Left lung (tissue), 10 donors: ENCODE measurements around the gene ZFP3. TPM values are rescaled to one million over a fixed set of nuclear protein-coding genes. Genes with fewer than 3 reads are reported as not detected.
"Not testable (repeated sequence)": the region's sequence is repeated elsewhere in the genome, so short reads cannot be mapped to it uniquely, and the experiment has no call there.

Experiments used
- ATAC-seq: fragments of 200-7000 bp; cut with Tn5 transposase; one replicate; pipeline ENCODE4 v1.9.1; 2020; ENCODE audit warnings: moderate library complexity
- DNase-seq, 4 donors: peaks; one replicate each; pipeline ENCODE4 v3.0.0-alpha.2; 2013 to 2020
- H3K27ac ChIP-seq, 2 donors: fragments of 200-600 bp; sonication (generic) in 1 of 2; one replicate each; pipeline versions ENCODE4 v1.5.0 to v1.8.0; 2020 to 2021
- H3K27me3 ChIP-seq, 2 donors: fragments of 200-600 bp; sonication (generic) in 1 of 2; one replicate each; pipeline versions ENCODE4 v1.5.0 to v1.8.0; 2020 to 2021
- H3K36me3 ChIP-seq, 2 donors: fragments of 200-600 bp; sonication (generic) in 1 of 2; one replicate each; pipeline versions ENCODE4 v1.5.0 to v1.8.0; 2020 to 2021
- H3K4me1 ChIP-seq, 2 donors: fragments of 200-600 bp; one replicate each; pipeline ENCODE4 v1.8.0; 2021
- H3K4me3 ChIP-seq, 2 donors: fragments of 200-600 bp; sonication (generic) in 1 of 2; one replicate each; pipeline versions ENCODE4 v1.5.0 to v1.8.0; 2020 to 2021; ENCODE audit warnings: mild to moderate bottlenecking in 1 of 2
- H3K9me3 ChIP-seq, 2 donors: fragments of 200-600 bp; sonication (generic) in 1 of 2; one replicate each; pipeline versions ENCODE4 v1.5.0 to v1.8.0; 2020 to 2021
- CTCF ChIP-seq, 2 donors: fragments of 200-600 bp; sonication (generic) in 1 of 2; IDR thresholded peaks; one replicate each; pipeline versions ENCODE4 v1.5.0 to v1.8.0; 2021; ENCODE audit warnings: antibody characterized with exemption in 2 of 2
- intact Hi-C, 2 donors: fragments of 100-400 bp; cut with DNase I; formaldehyde crosslinking; loops; one replicate each; pipeline versions ENCODE4 v1.11.2 to v1.14.2; 2022
- polyA plus RNA-seq, 6 donors: library from polyadenylated mRNA; unstranded; fragments of 120-200 nt; gene quantifications; one replicate each; pipeline ENCODE4 v1.2.1, GENCODE V29; 2013; ENCODE audit not compliant: insufficient read length in 6 of 6
- total RNA-seq, 2 donors: library from RNA; stranded (reverse); fragmentation: NEBNext Ultra II Directional; extraction: Animal tissue kit (Norgen Biotek cat#: 25700); gene quantifications; one replicate each; pipeline ENCODE4 v1.2.1, GENCODE V29; 2021
- donor health status: DM: no; HTN: yes; CAD: no.
- donor health status: DM: no; HTN: no; CAD: no.

ZFP3 gene
- total and polyA plus RNA-seq, 8 donors: 4.9 to 10.3 (median 9.3) TPM

GRCh38 chr17:5115673-5116651 is 37.7 kb downstream of the ZFP3 start, which contains the start of gene USP6:
Gene USP6, plus strand, starts transcription at chr17:5116032. Its CDS starts 14,336 bp downstream, at chr17:5130368.
- H3K4me3 ChIP-seq: no peak within 1 kb of the TSS
- peaks cover 0 to 4% of the 10 kb centered on the region in 2 donors for H3K4me1 ChIP-seq
- intact Hi-C loops: no loop called here
- no peak for TF ChIP-seq CTCF (IDR thresholded peaks at IDR 0.05)
- DNase-seq: no peak
- no peak within 1 kb of the TSS for H3K27ac ChIP-seq
- H3K27me3 ChIP-seq: peaks cover 26 to 49% of the 10 kb centered on the region in 2 donors
- peaks cover 0 to 13% of the 10 kb centered on the region in 2 donors for H3K36me3 ChIP-seq
- ATAC-seq: no peak
- H3K9me3 ChIP-seq: no peaks in the 10 kb centered on the region

GRCh38 chr17:5118219-5118618 is 40.0 kb downstream of the ZFP3 start:
- Histone ChIP-seq H3K9me3 (no peaks in the 10 kb centered on the region), H3K4me3 (no peak overlapping the region), H3K27me3 (peaks cover 34 to 71% of the 10 kb centered on the region in 2 donors), H3K36me3 (peaks cover 0 to 13% of the 10 kb centered on the region in 2 donors), H3K4me1 (peaks cover 0 to 9% of the 10 kb centered on the region in 2 donors), H3K27ac (no peak overlapping the region)
- ATAC-seq (no peak), DNase-seq (no peak)
- no peak for TF ChIP-seq CTCF (IDR thresholded peaks at IDR 0.05)
- intact Hi-C loops: no loop called here

GRCh38 chr17:5120036-5120435 is 41.8 kb downstream of the ZFP3 start:
- no peak for TF ChIP-seq CTCF (IDR thresholded peaks at IDR 0.05)
- H3K36me3 ChIP-seq: no peaks in the 10 kb centered on the region
- H3K27ac ChIP-seq: no peak overlapping the region
- DNase-seq: no peak
- peaks cover 0 to 9% of the 10 kb centered on the region in 2 donors for H3K4me1 ChIP-seq
- H3K9me3 ChIP-seq: no peaks in the 10 kb centered on the region
- ATAC-seq: no peak
- peaks cover 33 to 78% of the 10 kb centered on the region in 2 donors for H3K27me3 ChIP-seq
- no peak overlapping the region for H3K4me3 ChIP-seq
- intact Hi-C loops: no loop called here

GRCh38 chr17:5120436-5121185 is 42.3 kb downstream of the ZFP3 start:
- H3K27ac ChIP-seq, H3K4me3 ChIP-seq, H3K4me1 ChIP-seq, H3K9me3 ChIP-seq, ATAC-seq, H3K36me3 ChIP-seq, DNase-seq, intact Hi-C loops: not testable (repeated sequence)
- H3K27me3 ChIP-seq: peaks cover 28 to 74% of the 10 kb centered on the region in 2 donors

GRCh38 chr17:5121186-5121841 is 43.0 kb downstream of the ZFP3 start:
- Histone ChIP-seq H3K4me1 (peaks cover 0 to 9% of the 10 kb centered on the region in 2 donors), H3K4me3 (no peak overlapping the region), H3K27me3 (peaks cover 21 to 67% of the 10 kb centered on the region in 2 donors), H3K36me3 (no peaks in the 10 kb centered on the region), H3K9me3 (no peaks in the 10 kb centered on the region), H3K27ac (no peak overlapping the region)
- ATAC-seq (no peak), DNase-seq (no peak)
- intact Hi-C loops: no loop called here
- no peak for TF ChIP-seq CTCF (IDR thresholded peaks at IDR 0.05)

- Histone ChIP-seq H3K4me3 (peak overlapping the region in 1 of 2 donors; percentile 43), H3K27me3 (peaks cover 14 to 64% of the 10 kb centered on the region in 2 donors)
- intact Hi-C loops, H3K27ac ChIP-seq, H3K36me3 ChIP-seq, ATAC-seq, DNase-seq, H3K4me1 ChIP-seq, H3K9me3 ChIP-seq: not testable (repeated sequence)
These were observed 43.8 kb downstream of the ZFP3 start for GRCh38 chr17:5122056-5122455.
